ENCODE measurements around the gene HHLA2. TPM values are rescaled to one million over a fixed set of nuclear protein-coding genes. Genes with fewer than 3 reads are reported as not detected.
A peak's percentile ranks its signal among the peaks of the same experiment; 100 is the strongest.

HHLA2 gene
- total RNA-seq, 2 donors from 2014 or later = 0.82 to 2.6 TPM

GRCh38 chr3:108300103-108300849 lies 3.9 kb downstream of the HHLA2 start:
- H3K27me3 ChIP-seq (replicated peaks; ENCODE audit: insufficient read depth) = no peaks in the 10 kb centered on the region
- no peaks in the 10 kb centered on the region for H3K4me1 ChIP-seq (replicated peaks)
- intact Hi-C loops (cut with DNase I) = no loop called here
- no peaks in the 10 kb centered on the region for H3K36me3 ChIP-seq
- 80% methylated on average over 9 of the region's 9 CpGs for WGBS
- no peak overlapping the region for H3K27ac ChIP-seq
- TF ChIP-seq CTCF (IDR thresholded peaks at IDR 0.05) (no peak), POLR2A (IDR thresholded peaks at IDR 0.05) (no peak), POLR2AphosphoS5 (IDR thresholded peaks at IDR 0.05) (no peak)
- no peak overlapping the region for H3K4me3 ChIP-seq
- no peak for DNase-seq (ENCODE audit: low spot score)
- no peaks in the 10 kb centered on the region for H3K9me3 ChIP-seq

GRCh38 chr3:108301695-108302404 lies 5.5 kb downstream of the HHLA2 start:
- 78% methylated on average over 5 of the region's 5 CpGs for WGBS
- intact Hi-C loops (cut with DNase I) = no loop called here
- Histone ChIP-seq H3K27ac (no peak overlapping the region), H3K9me3 (no peaks in the 10 kb centered on the region), H3K4me1 (replicated peaks) (no peaks in the 10 kb centered on the region), H3K36me3 (no peaks in the 10 kb centered on the region), H3K27me3 (replicated peaks; ENCODE audit: insufficient read depth) (no peaks in the 10 kb centered on the region), H3K4me3 (no peak overlapping the region)
- DNase-seq (ENCODE audit: low spot score) = no peak
- TF ChIP-seq CTCF (IDR thresholded peaks at IDR 0.05) (no peak), POLR2AphosphoS5 (IDR thresholded peaks at IDR 0.05) (no peak), POLR2A (IDR thresholded peaks at IDR 0.05) (no peak)

DNA sequence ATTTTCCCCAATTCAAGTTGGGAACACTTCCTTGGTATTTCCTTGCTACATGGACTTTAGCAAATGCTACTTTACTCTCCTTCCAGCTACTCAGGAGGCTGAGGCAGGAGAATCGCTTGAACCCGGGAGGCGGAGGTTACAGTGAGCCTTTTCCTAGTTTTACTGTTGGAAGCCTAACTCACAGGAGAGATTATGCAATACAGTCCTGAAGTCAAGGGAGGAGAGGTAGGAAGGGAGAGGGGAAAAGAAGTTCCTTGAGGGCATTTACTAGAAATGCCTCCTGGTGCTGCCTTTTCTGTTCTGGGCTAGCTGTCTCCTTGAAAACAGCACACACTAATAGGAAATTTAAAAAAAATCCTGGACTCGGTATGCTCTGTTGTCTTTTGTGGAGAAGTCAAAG lies 6.2 kb downstream of the HHLA2 start:
- no peaks in the 10 kb centered on the region for H3K4me1 ChIP-seq (replicated peaks)
- H3K4me3 ChIP-seq = no peak overlapping the region

DNA sequence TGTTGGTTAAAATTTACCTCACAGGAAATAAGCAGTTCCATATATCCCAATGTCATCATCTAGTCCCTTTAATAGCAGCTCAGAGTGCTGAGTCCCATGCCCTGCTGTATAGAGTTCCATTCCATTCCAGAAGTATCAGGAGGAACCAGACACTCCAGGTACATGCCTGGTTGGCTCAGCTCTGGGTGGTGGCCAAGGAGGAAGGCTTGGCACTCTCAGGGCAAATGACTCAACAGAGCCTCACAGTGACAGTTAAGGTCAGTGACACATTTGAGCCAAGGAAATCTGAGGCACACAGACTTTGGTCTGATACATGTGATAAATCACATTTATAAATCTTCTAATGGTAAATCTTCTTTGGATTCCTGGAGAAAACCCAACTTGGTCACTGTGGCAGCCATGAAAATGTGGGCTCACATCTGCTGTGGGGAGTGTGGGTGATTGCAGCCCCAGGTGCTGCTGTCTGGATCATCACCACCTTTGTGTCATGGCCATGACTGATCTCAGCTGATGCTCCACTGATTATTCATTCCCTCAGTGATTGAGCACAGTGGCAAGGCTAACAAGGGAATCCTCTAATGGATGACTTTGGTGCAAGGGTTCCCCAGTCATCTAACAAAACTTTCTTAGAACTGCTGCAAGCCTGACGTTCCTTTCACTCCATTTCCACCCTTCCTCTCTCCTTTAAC lies 9.3 kb downstream of the HHLA2 start:
- intact Hi-C loops (cut with DNase I) = no loop called here
- no peaks in the 10 kb centered on the region for H3K4me1 ChIP-seq (replicated peaks)
- H3K9me3 ChIP-seq = no peaks in the 10 kb centered on the region
- 88% methylated on average over 1 of the region's 1 CpG for WGBS
- H3K27ac ChIP-seq = no peak overlapping the region
- TF ChIP-seq POLR2A (IDR thresholded peaks at IDR 0.05) = no peak
- TF ChIP-seq POLR2AphosphoS5 (IDR thresholded peaks at IDR 0.05) = peak; percentile 25
- H3K36me3 ChIP-seq = no peaks in the 10 kb centered on the region
- no peak overlapping the region for H3K4me3 ChIP-seq
- no peaks in the 10 kb centered on the region for H3K27me3 ChIP-seq (replicated peaks; ENCODE audit: insufficient read depth)
- peak; percentile 21 for DNase-seq (ENCODE audit: low spot score)

More for the DNA sequence above, 6.2 kb downstream of the HHLA2 start:
- Histone ChIP-seq H3K9me3 (no peaks in the 10 kb centered on the region), H3K36me3 (no peaks in the 10 kb centered on the region), H3K27me3 (replicated peaks; ENCODE audit: insufficient read depth) (no peaks in the 10 kb centered on the region), H3K27ac (no peak overlapping the region)
- DNase-seq (ENCODE audit: low spot score) = no peak
- intact Hi-C loops (cut with DNase I) = no loop called here
- 92% methylated on average over 4 of the region's 4 CpGs for WGBS
- TF ChIP-seq POLR2A (IDR thresholded peaks at IDR 0.05) = no peak
- TF ChIP-seq CTCF (IDR thresholded peaks at IDR 0.05) = no peak
- TF ChIP-seq POLR2AphosphoS5 (IDR thresholded peaks at IDR 0.05) = no peak

DNA sequence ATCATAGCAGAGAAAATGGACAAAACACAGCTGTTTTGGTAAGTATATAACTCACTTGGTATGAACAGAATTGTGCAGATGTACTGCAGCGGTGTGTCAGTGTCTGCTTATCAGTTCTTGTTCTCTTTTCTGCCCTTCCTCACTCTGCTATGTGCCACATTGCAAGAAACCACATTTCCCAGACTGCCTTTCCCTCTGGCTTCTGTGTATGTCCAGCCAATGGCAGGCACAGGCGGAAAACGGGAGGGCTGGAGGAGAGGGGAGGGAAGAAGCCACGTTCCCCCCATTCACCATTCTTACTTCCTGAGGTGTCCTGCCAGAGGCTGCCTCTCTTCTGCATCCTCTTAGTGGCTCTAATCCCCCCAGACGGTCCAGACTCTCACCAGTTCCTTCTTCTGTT lies 15.4 kb downstream of the HHLA2 start:
- Histone ChIP-seq H3K9me3 (no peaks in the 10 kb centered on the region), H3K36me3 (no peaks in the 10 kb centered on the region), H3K4me3 (no peak overlapping the region), H3K4me1 (replicated peaks) (no peaks in the 10 kb centered on the region), H3K27ac (no peak overlapping the region), H3K27me3 (replicated peaks; ENCODE audit: insufficient read depth) (no peaks in the 10 kb centered on the region)
- 63% methylated on average over 5 of the region's 5 CpGs for WGBS
- no peak for DNase-seq (ENCODE audit: low spot score)
- no peak for TF ChIP-seq POLR2AphosphoS5 (IDR thresholded peaks at IDR 0.05)
- TF ChIP-seq CTCF (IDR thresholded peaks at IDR 0.05) = no peak
- no peak for TF ChIP-seq POLR2A (IDR thresholded peaks at IDR 0.05)
- intact Hi-C loops (cut with DNase I) = no loop called here

Data from prostate gland (tissue), 2 donors.